Fibroblast of lung (primary cell): Measurements from ENCODE around the gene PLP1.

ENCODE experiments used
- CTCF ChIP-seq, 2 donors: IDR thresholded peaks in 1 of 2; conservative IDR thresholded peaks in 1 of 2; 1 replicate in 1 of 2; 2 replicates in 1 of 2; pipeline ENCODE4 v1.5.1; 2011 to 2012; ENCODE audit warnings: low read length in 2 of 2, control low read depth in 1 of 2, inconsistent platforms in 1 of 2, low read depth in 1 of 2, mild to moderate bottlenecking in 1 of 2
- EZH2 ChIP-seq: IDR thresholded peaks from 2 replicates; pipeline ENCODE4 v1.5.1; 2012; ENCODE audit warnings: low read length, control low read depth, mild to moderate bottlenecking; ENCODE audit errors: missing control alignments

- TF ChIP-seq CTCF (conservative IDR thresholded peaks at IDR 0.05 in 1 of 2, IDR thresholded peaks at IDR 0.05 in 1 of 2; ENCODE audit: low read depth in 1 of 2, low read length in 2 of 2) (no peak), EZH2 (no peak)
Observed at GRCh38 chrX:103805860-103806259, 29.2 kb downstream of the PLP1 start.
